HG03196 (cell line): ENCODE results near the gene C12orf54.
A peak's percentile ranks its signal among the peaks of the same experiment; 100 is the strongest.
"Not testable (repeated sequence)": the region's sequence is repeated elsewhere in the genome, so short reads cannot be mapped to it uniquely, and the experiment has no call there.

Experiments used
- ATAC-seq: cut with Tn5 transposase; IDR thresholded peaks from one replicate; pipeline ENCODE4 v1.9.1; 2021; ENCODE audit not compliant: unreplicated experiment

Gene C12orf54

DNA sequence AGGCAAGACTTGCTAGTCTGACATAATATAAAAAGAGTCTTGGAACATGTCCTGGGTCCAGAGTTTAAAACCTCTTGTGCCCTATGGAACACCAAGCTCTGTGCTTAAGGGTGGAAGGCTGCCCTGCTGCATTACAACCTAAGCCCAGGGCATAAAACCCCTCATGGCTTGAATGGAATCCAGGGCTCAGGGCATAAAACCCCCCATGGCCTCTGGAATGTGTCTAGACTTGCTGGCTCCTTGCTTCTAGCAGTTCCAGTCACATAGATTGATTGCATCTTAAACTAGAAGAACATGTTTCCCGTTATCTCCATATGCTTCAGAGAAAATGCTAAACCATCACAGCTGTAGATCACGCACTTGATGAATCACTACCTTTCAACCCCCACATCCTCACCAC lies 24.5 kb downstream of the C12orf54 start:
- not testable (repeated sequence) for ATAC-seq

DNA sequence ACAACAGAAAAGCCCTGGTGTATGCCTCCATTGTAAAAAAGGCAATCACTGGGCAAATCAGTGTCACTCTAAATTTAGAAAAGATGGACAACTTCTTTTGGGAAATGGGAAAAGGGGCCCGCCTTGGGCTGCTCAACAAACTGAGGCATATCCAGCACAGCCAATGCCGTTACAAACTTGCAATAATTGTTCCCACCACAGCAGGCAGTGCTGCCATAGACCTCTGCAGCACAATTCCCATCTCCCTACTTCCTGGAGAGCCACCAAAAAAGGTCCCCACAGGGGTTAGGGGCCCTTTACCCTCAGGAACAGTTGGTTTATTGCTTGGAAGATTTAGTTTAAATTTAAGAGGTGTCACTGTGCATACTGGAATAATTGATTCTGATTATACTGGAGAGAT lies 26.7 kb downstream of the C12orf54 start:
- no peak for ATAC-seq

DNA sequence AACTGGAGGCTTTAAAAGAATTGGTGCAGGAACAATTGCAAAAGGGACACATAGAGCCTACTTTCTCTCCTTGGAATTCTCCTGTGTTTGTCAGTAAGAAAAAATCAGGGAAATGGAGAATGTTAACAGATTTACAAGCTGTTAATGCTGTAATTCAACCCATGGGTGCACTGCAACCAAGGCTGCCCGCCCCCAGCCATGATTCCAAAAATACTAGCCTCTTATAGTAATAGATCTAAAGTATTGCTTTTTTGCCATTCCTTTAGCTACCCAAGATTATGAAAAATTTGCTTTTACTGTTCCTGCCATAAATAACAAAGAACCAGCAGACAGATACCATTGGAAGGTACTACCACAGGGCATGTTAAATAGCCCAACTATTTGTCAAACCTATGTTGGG lies 27.8 kb downstream of the C12orf54 start:
- no peak for ATAC-seq

DNA sequence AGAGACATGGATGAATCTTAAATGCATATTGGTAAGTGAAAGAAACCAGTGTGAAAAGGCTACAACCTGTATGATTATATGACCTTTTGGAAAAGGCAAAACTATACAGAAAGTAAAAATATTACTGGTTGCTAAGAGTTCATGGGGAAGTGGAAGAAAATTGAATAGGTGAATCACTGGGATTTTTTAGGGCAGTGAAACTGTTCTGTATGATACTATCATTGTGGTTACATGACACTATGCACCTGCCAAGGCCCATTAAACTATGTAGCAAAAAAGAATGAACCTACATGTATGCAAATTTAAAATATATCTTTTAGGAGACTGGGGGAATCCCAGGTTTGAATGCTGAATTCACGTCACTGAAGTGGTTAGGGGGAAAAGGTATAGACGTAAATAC lies 30.6 kb downstream of the C12orf54 start:
- ATAC-seq, result peak; percentile 88

DNA sequence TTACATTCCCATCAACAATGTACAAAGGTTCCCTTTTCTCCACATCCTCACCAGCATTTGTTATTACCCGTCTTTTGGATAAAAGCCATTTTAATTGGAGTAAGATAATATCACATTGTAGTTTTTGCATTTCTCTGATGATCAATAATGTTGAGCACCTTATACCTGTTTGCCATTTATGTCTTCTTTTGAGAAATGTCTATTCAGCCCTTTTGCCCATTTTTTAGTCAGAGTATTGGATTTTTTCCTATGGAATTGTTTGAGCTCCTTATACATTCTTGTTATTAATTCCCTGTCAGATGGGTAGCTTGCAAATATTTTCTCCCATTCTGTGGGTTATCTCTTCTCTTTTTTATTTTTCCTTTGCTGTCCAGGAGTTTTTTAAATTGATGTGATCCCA lies 32.4 kb downstream of the C12orf54 start:
- no peak for ATAC-seq

DNA sequence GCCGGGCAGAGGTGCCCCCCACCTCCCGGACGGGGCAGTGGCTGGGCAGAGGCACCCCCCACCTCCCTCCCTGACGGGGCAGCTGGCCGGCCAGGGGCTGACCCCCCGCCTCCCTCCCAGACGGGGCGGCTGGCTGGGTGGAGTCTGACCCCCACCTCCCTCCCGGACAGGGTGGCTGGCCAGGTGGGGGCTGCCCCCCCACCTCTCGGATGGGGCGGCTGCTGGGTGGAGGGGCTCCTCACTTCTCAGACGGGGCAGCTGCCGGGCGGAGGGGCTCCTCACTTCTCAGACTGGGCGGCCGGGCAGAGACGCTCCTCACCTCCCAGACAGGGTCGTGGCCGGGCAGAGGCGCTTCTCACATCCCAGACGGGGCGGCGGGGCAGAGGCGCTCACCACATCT lies 38.1 kb downstream of the C12orf54 start:
- not testable (repeated sequence) for ATAC-seq

DNA sequence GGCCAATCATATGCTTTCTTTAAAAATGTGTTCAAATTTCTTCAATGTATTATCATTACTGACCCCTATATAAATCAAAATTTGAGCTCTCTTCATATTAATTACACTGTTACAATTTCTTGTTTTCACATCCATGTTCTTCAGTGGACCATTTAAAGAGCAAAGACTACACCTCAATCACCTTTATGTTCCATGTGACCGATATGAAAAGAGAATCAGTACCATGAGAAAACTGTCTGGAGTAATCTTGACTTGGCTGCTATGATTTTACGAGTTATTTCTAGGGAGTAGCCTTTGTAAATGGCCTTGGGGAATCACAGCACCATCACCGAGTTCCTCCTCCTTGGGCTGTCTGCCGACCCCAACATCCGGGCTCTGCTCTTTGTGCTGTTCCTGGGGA lies 43.0 kb downstream of the C12orf54 start, which contains the start of gene OR8S1:
Gene OR8S1, plus strand, starts transcription at position 301 of the 400 bp plus-strand sequence. Its CDS starts 0 bp downstream, at position 301.
- ATAC-seq, result no peak

DNA sequence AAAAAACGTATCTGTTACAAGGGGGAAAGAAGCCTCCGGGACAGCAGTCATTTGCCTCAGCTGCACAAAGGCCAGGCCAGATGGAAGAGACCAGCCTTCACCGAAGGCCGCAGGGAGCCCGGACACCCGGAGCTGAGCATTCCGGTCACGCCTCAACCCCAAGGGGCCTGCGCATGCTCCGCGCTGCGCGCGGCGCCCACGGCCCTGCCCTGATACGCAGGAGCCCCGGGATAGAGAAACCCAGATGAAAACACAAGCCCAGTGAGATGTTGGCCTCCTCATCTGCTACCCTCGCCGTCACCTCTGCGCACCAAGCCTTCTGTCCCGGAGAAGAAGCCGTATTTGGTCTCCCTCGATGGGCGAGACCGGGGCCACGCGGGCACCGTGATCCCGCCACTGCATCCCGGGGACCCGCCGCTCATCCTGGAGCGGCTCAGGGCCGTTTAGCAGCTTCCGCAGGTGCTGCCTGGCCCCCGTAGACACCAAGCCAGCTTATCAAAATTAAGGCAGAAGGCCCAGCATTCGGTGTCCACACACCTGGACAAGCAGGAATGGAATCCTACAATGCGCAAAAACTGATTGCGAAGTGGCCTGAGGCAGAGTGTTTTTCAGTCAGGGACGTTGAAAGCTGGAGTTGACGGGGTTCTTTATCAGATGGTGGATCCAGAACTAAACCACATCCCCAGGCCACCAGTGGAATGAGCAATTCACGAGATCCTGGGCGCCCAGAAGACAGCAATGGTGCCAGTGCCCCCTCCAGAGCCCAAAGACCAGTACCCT lies 45.8 kb downstream of the C12orf54 start:
- ATAC-seq, result no peak

DNA sequence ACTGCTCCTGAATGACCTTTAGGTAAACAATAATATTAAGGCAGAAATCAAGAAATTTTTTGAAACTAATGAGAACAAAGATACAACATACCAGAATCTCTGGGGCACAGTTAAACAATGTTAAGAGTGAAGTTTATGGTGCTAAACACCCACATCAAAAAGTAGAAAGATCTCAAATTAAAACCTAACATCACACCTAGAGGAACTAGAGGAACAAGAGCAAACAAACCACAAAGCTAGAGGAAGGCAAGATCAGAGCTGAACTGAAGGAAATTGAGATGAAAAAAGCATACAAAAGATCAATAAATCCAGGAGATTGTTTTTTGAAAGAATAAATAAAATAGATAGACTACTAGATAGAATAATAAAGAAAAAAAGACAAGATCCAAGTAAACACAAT lies 50.3 kb downstream of the C12orf54 start:
- ATAC-seq, result no peak

DNA sequence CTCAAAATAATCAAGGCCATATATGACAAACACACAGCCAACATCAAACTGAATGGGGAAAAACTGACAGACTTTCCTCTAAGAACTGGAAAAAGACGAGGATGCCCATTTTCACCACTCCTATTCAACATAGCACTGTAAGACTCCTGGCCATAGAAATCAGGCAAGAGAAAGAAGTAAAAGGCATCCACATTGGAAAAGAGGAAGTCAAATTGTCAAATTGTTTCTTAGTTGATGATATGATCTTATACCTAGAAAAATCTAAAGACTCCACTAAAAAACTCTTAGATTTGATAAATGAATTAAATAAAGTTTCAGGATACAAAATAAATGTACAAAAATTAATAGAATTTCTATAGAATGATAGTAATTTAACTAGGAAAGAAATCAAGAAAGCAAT lies 54.3 kb downstream of the C12orf54 start:
- no peak for ATAC-seq

DNA sequence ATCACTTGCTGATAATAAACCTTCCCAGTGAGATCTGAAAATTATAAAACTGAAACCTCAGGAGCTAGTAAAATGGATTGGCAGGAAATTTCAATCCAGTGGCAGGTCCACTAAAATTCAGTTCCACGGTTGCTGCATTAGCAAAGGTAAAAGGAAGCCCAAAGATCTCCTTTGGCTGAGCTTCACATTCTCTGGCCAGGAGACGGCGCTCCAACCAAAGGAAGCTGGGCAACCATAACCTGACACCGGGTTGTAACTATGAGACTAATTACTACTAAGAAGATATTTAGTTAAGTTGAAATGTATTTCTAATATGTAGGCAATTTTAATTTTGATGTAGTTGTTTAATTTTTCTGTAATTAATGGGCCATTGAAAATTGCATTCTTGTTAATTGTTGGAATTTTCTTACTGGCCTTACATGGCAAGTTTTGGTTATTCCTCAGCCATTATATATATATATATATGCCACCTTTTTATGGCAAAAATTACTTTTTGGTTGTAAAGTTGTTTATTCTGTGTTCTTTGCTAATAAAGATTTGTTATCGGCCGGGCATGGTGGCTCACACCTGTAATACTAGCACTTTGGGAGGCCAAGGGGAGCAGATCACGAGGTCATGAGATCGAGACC lies 60.1 kb downstream of the C12orf54 start:
- peak; percentile 56 for ATAC-seq

DNA sequence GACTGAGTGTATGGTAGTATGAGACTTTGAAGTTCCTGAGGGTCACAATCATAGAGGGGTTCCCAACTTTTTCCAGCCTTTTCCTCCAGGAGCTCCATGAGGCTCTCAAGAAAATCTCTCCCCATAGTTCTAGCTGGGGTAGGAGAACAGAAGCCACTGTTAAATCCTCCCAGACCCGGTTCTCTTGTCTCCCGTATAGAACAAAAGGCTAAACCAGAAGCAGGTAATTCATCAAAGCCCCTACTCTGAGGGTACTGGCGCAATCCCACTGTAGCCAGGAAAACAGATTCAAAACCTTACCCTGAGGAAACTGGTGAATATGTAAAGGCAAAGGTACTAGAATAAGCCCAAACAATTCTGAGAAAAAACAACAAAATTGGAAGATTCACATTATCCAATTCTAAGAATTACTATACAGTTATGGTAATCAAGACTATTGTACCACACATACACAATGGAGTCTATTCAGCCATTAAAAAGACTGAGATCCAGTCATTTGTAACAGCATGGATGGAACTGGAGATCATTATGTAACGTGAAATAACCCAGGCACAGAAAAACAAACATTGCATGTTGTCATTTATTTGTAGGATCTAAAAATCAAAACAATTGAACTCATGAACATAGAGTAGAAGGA lies 63.7 kb downstream of the C12orf54 start:
- no peak for ATAC-seq
